Left ventricle myocardium inferior (tissue), 1 donor: ENCODE data around the gene HDGFL2. TPM values are rescaled to one million over a fixed set of nuclear protein-coding genes. Genes with fewer than 3 reads are reported as not detected.
A peak's percentile ranks its signal among the peaks of the same experiment; 100 is the strongest.

ENCODE experiments used
- DNase-seq: peaks from one replicate; pipeline ENCODE4 v3.0.0-alpha.2; 2020
- H3K27ac ChIP-seq: fragments of 200-600 bp; replicated peaks from 2 replicates; pipeline ENCODE4 v1.8.0; 2021
- H3K27me3 ChIP-seq: fragments of 200-600 bp; 2 replicates; pipeline ENCODE4 v1.8.0; 2021; ENCODE audit warnings: low read depth
- H3K36me3 ChIP-seq: fragments of 200-600 bp; 2 replicates; pipeline ENCODE4 v1.8.0; 2021
- H3K4me1 ChIP-seq: fragments of 200-600 bp; 2 replicates; pipeline ENCODE4 v1.8.0; 2021
- H3K4me3 ChIP-seq: fragments of 200-600 bp; 2 replicates; pipeline ENCODE4 v1.8.0; 2021; ENCODE audit warnings: mild to moderate bottlenecking, moderate library complexity
- H3K9me3 ChIP-seq: fragments of 200-600 bp; replicated peaks from 2 replicates; pipeline ENCODE4 v1.8.0; 2021
- intact Hi-C: fragments of 100-400 bp; cut with micrococcal nuclease; formaldehyde crosslinking; loops from one replicate; pipeline ENCODE4 v1.11.0; 2022
- total RNA-seq: library from RNA; stranded (reverse); fragmentation: NEBNext Ultra II Directional; extraction: Animal tissue kit (Norgen Biotek cat#: 25700); gene quantifications from one replicate; pipeline ENCODE4 v1.2.1, GENCODE V29; 2021
- TF ChIP-seq, protein P1 (sequence below): fragments of 200-600 bp; IDR thresholded peaks from 2 replicates; pipeline ENCODE4 v1.8.0; 2021; ENCODE audit warnings: antibody characterized with exemption, mild to moderate bottlenecking, borderline replicate concordance
- donor health status: DM: no; HTN: yes; CAD: no; lungs with severe emphysema.

The HDGFL2 gene
- total RNA-seq, 1 donor from 2014 or later, result 22.8 TPM

DNA sequence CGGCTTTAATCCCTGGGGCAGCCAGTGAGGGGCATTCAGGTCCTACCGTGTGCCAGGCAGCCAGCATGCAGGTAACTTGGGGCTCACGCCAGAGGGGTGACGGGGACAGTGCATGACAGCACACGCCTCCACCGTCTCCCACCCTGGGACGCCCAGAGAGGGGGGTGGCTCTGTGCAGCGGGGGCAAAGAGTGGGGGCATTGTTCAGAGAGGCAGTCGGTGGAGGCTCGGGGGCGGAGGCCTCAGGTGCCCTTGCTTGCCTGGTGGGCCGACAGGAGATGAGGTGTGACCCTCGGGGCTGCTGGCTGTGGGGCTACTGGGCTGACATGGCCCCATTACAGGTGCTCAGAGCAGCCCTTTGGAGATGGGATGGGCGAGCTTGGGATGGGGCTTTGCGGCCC lies 27.8 kb downstream of the HDGFL2 start:
- TF ChIP-seq, protein P1, sequence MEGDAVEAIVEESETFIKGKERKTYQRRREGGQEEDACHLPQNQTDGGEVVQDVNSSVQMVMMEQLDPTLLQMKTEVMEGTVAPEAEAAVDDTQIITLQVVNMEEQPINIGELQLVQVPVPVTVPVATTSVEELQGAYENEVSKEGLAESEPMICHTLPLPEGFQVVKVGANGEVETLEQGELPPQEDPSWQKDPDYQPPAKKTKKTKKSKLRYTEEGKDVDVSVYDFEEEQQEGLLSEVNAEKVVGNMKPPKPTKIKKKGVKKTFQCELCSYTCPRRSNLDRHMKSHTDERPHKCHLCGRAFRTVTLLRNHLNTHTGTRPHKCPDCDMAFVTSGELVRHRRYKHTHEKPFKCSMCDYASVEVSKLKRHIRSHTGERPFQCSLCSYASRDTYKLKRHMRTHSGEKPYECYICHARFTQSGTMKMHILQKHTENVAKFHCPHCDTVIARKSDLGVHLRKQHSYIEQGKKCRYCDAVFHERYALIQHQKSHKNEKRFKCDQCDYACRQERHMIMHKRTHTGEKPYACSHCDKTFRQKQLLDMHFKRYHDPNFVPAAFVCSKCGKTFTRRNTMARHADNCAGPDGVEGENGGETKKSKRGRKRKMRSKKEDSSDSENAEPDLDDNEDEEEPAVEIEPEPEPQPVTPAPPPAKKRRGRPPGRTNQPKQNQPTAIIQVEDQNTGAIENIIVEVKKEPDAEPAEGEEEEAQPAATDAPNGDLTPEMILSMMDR, result no peak
- no peak overlapping the region for H3K27ac ChIP-seq
- DNase-seq, result no peak
- intact Hi-C loops, result no loop called here
- no peaks in the 10 kb centered on the region for H3K9me3 ChIP-seq
- H3K4me1 ChIP-seq, result peaks cover 4% of the 10 kb centered on the region
- no peaks in the 10 kb centered on the region for H3K27me3 ChIP-seq
- H3K36me3 ChIP-seq, result peaks cover 92% of the 10 kb centered on the region
- H3K4me3 ChIP-seq, result no peak overlapping the region

DNA sequence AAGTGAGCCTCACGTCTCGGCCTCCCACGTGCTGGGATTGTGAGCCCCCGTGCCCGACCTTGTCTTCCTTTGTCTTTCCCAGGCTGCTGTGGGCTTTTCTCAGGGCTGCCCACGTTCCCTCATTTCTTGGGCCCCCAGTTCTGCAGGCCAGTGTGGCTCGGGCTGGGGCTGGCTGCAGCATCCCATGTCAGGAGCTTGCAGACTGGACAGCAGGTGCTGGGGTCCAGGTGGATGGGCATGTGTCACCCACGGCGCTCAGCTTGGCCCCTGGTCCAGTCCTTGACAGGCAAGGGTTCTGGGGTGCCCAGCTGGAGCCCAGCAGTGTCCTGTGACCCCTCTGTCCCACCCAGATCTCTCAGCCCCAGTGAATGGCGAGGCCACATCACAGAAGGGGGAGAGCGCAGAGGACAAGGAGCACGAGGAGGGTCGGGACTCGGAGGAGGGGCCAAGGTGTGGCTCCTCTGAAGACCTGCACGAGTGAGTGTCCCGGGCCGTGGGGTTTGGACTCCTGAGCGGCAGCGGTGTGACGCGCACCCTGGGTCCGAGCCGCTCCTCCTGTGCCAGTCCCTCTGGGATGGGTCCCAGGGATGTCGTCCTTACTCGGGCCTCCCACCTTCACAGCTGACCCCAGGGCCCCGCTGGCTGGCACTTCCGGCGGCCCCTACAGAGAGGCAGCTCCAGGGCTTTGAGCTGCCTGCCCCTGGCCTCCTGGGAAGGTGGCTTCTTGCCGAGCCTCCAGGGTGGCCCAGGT lies 28.9 kb downstream of the HDGFL2 start:
- Histone ChIP-seq H3K36me3 (peaks cover 95% of the 10 kb centered on the region), H3K27ac (peak overlapping the region; percentile 52)

DNA sequence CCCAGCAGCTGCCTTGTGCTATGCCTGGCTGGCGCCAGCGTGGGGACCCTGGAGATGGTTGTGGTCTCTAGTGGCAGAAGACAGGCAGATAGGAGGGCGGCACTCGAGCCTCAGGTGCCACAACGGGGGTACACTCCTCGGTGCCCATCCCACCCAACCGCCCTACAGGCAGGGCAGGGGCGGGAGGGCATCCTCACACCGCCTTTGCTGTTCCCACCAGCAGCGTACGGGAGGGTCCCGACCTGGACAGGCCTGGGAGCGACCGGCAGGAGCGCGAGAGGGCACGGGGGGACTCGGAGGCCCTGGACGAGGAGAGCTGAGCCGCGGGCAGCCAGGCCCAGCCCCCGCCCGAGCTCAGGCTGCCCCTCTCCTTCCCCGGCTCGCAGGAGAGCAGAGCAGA lies 29.6 kb downstream of the HDGFL2 start:
- no peak for DNase-seq
- TF ChIP-seq, protein P1, result no peak
- H3K9me3 ChIP-seq, result no peaks in the 10 kb centered on the region
- intact Hi-C loops, result no loop called here
- H3K27ac ChIP-seq, result peak overlapping the region; percentile 52
- peaks cover 9% of the 10 kb centered on the region for H3K4me1 ChIP-seq
- no peak overlapping the region for H3K4me3 ChIP-seq
- H3K27me3 ChIP-seq, result no peaks in the 10 kb centered on the region
- peaks cover 95% of the 10 kb centered on the region for H3K36me3 ChIP-seq

More for the DNA sequence above, 28.9 kb downstream of the HDGFL2 start:
- TF ChIP-seq, protein P1, result no peak
- Histone ChIP-seq H3K9me3 (no peaks in the 10 kb centered on the region), H3K4me1 (peaks cover 4% of the 10 kb centered on the region), H3K27me3 (no peaks in the 10 kb centered on the region), H3K4me3 (no peak overlapping the region)
- no peak for DNase-seq
- intact Hi-C loops, result no loop called here

DNA sequence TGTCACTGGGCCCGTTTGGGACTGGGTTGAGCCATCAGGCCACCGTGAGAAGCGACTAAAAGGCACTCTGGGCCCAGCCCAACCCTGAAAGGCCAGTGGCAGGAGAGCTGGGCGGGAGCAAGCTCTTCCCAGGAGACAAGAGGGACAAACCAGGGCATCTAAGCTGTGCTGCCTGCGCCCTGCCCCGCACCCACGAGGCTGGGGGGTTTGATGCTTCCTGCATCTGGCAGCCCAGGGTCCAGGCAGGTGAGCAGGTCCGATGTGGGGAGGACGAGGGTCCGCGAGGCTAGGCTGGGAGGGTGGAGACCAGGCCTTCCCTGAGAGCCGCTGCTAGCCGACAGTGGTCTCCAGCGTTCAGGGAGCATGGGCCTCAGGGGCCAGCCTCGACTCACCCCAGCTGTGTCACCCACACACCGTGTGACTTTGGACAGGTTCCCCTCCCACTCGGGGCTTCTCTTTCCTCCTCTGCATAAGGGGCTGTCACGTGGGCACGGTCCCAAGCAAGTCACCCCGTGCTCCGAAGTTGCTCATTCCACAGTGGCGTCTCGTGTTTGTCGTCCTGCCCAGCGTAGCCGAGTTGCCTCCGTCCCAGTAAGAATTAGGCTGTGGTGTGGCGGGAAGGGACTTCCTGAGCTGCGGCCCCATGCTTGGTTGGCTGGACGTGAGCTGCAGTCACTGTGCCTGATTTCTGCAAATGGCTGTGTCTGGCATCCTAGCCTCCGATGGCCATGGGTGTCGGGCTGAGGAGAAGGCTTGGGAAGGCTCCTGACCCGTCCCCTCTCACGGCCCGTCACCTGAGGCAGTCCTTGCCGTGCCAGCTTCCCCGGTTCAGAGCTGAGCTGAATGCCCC lies 30.4 kb downstream of the HDGFL2 start:
- Histone ChIP-seq H3K27ac (peak overlapping the region; percentile 52), H3K4me3 (no peak overlapping the region), H3K4me1 (peaks cover 17% of the 10 kb centered on the region), H3K36me3 (peaks cover 93% of the 10 kb centered on the region), H3K27me3 (no peaks in the 10 kb centered on the region), H3K9me3 (no peaks in the 10 kb centered on the region)
- intact Hi-C loops, result no loop called here
- TF ChIP-seq, protein P1, result no peak
- no peak for DNase-seq

DNA sequence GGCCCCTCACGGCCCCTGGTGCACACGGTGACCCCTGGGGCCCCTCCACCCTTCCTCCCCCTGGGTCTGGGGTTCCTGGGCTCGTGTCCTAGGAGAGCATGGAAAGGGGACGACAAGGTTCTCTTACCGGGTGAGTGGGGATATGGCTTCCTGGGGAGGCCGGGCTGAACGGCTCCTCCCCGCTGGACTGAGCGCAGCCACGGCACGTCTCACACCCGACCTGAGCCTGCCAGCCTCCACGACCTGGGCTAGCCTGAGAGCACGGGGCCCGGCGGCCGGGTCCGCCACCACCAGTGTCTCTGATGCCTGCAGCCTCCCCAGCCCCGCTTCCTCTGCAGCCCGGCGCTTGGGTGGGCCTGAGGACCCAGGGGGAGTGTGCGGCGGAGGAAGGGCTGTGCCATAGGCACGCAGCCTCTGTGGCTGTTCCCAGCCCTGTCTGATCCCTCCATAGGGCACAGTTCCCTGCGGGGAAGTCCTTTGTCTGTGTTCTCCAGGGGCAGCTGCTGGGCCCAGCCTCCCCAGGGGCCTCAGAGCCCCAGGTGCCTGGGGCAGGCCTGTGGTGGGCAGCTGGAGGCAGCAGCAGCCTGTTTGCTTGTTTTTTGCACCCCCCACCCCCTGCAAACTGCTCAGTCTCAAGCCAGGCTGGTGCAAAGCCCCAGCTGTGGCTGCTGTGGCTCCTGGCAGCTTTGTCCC lies 31.2 kb downstream of the HDGFL2 start:
- DNase-seq, result no peak
- intact Hi-C loops, result no loop called here
- Histone ChIP-seq H3K27me3 (no peaks in the 10 kb centered on the region), H3K9me3 (no peaks in the 10 kb centered on the region), H3K4me3 (no peak overlapping the region), H3K36me3 (peaks cover 89% of the 10 kb centered on the region), H3K27ac (peak overlapping the region; percentile 52), H3K4me1 (peaks cover 25% of the 10 kb centered on the region)
- TF ChIP-seq, protein P1, result no peak
